AG20443 (cell line): ENCODE data around the gene BAHCC1.

Experiments
- DNase-seq: peaks from one replicate; pipeline ENCODE4 v3.0.0; 2012; ENCODE audit warnings: low spot score, mixed read lengths

Gene BAHCC1

GRCh38 chr17:81386646-81387099 is 8.6 kb upstream of the BAHCC1 start:
- DNase-seq: peak; percentile 54

GRCh38 chr17:81387100-81388090 is 7.9 kb upstream of the BAHCC1 start:
- peak; percentile 78 for DNase-seq

DNA sequence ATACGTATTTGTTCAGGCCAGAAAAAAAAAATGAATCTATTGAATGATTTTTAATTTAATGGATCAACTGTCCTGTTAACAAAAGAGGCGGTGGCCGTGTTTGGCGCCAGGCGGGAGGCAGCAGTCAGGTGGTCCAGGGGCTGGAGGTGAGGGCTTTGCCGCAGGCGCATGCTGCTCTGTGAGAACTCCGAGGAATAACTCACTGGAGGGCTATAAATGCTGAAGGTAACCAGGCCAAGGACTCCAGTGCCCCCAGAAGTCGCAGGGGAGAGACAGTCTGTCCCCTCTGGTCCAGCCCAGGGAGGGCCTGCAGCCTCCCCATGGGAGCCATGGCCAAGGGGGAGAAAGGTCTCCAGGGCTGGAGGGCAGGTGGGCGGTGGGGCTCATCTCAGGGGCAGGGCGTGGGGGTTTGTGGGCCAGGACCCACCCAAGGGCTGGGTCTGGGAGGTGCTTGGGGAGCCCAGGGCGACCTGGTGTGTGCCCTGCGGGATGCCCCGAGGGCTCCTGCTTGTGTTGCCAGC is 7.1 kb upstream of the BAHCC1 start:
- no peak for DNase-seq

GRCh38 chr17:81388612-81389367 is 6.5 kb upstream of the BAHCC1 start:
- no peak for DNase-seq

DNA sequence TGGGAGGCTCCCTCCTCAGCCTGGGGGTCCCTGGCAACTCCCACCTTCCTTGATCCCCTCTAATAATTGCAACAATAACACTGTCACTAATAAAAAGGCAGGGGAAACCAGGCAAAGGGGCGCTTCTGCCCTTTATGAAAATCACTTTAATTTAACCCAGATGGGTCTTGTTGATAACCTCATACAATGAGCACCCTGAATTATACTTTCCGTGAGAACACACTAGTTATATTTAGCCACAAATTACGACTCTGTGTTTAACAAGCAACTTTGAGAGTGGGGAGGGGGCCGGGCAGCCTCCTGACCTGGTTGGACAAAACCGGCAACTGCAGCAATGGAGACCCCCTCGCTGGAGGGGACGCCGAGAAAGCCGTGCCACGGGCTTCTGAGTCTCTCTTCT is 5.7 kb upstream of the BAHCC1 start:
- no peak for DNase-seq

DNA sequence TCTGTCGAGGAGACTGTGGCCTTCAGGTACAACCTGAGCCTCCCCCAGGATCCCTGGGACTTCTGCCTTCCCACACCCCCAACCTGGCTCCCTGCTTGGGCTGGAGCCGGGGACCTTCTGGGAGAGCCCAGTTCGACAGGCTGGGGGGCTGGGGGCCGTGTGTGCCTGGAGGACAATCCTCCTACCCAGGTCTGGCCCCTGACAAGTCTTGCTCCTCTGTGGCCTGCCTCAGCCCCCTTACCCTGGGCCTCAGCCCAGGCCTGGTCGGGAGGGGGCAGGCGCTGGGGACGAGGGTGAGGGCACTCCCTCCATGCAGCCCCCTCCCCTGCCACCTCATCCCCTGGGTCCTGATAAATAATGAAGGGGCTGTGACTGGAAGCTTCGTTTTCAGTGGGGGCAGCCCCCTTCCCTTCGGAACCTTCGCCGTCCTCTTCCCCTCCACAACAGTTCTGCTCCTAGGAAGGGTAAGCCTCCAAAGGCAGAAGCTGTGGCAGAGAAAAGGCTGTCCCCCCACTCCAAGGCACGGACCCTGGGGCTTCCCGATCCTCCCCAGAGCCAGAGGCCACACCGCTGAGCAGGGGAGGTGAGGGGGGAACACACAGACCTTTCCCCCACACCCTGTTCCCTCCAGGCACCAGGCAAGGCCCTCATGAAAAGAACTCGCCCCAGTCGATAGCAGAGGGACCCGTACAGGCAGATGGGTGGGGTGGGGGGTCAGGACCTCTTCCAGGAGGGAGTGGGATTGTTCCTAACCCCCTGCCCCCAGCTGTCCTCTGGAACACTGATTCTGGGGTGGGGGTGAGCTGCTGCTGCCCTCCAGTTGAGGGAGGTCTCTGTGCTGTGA is 5.0 kb upstream of the BAHCC1 start:
- DNase-seq: no peak

GRCh38 chr17:81390873-81391255 is 4.4 kb upstream of the BAHCC1 start:
- DNase-seq: no peak

- no peak for DNase-seq
These were observed 3.8 kb upstream of the BAHCC1 start for GRCh38 chr17:81391293-81391935.

- DNase-seq: peak; percentile 70
These were observed 3.0 kb upstream of the BAHCC1 start for GRCh38 chr17:81391936-81392908.

DNA sequence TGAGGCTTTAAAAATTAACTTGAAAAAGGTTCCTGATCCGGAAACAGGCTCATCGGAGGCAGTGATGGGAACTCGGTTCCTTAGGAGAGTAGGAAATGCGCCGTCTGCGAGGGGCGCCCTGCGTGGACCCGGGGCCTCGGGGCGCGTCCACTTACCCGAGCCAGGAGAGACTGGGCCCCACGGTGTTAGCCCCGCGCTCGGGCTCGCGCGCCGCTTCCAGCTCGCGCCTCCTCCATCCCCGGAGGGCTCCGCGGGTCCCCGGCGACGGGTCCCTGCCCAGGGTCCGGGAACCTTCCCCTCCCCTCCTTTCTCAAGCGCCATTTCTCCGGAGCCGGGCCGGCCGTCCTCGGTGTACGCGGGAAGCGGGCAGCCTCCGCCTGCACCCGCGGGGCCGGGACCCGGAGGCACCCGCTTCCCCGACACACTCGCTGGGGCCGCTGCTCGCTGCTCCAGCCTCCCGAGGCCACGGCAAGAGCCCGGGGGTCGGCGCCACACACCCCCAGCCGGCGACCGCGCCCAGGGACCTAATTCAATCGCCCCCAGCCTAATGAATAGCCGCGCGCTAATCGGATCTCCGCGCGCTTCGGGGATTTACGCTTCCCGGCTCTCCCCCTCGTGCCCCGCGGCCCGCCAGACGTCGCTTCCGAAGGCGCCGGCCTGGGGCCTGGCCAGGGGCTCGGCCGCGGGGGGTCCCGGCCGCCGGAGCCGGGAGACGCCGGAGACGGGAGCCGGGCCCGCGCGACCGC is 2.2 kb upstream of the BAHCC1 start:
- no peak for DNase-seq

DNA sequence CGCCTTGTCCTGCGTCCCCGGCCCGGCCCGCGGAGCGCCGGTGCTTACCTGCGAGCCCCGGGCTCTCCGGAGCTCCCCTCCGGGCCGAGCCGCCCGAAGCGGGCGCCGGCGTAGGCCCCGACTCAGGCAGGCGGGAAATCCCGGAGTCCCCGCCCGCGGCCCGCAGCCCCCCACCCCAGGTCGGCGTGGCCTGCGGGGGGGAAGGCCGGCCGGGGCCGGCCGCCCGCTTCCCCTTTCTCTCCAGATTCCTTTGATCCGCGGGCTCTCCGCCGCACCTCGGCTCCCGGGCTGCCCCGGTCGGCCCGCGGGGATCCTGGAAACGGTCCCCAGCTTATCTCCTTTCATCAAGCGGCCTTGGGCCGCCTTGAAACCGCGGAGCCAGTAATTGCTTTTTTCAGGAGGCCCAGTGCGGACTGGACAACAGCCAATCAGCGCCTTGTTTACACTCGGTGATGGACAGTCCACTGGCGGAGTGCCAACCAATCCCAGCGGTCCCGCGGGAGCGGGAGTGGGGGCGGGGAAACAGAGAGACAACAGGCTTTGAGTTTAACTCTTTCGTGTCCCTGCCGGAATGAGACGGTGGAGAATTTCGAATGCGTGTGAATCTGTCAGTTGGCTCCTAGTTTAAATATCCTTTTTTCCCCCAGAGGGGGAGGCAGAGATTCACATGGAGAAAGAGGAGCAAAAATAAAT is 1.4 kb upstream of the BAHCC1 start:
- peak; percentile 95 for DNase-seq

GRCh38 chr17:81394377-81394920 is 808 bp upstream of the BAHCC1 start:
- DNase-seq: no peak

- DNase-seq: no peak
These were observed 482 bp downstream of the BAHCC1 start for GRCh38 chr17:81395600-81396277.

DNA sequence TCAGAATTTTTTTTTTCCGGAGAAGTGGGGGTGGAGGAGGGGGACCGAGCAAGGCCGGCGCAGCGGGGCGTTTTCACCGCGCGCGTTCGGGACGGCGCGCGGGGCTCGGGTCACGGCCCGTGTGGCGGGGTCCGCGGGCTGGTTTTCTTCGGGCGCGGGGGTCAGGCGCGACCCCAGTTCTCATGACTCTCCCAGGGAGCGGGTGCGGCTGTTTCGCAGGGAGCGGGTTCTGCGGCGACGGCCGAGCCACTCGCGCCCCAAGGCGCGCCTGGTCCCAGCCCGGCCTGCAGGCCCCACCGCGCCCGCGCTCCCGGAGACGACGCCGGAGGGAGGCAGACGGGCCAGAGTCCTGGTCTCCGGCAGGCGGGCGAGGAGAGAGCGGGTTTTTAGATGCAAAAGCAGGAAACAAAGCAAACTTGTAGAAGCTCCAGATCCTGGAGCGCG is 1.0 kb downstream of the BAHCC1 start:
- DNase-seq: no peak

DNA sequence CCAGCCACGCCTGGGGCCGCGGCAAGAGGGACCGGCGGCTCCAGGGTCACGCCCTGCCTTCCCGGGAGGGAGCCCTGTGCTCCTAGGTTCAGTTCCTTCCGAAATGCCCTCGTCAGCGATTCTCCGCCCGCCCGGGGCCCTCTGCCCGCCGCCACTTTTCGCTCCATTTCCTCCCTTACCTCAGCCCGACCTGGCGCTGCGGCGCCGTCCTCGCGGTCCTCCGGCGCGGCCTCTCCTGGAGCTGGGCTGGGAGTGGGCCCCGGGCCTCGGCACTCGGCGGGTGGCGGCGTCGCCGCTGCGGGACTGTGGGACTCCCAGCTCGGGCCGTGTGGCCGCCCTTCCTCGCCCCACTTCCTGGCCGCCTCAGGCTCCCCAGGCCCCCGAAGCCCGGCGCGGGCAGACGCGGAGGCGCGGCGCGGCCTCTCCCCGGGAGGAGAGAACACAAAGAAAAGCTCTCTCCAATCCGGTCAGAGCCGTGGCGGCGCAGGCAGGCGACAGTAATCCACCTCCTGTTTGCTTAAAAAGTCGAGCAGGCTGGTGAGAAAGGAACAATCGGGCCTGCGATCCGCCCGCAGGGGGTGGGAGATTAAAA is 1.6 kb downstream of the BAHCC1 start:
- DNase-seq: no peak

DNA sequence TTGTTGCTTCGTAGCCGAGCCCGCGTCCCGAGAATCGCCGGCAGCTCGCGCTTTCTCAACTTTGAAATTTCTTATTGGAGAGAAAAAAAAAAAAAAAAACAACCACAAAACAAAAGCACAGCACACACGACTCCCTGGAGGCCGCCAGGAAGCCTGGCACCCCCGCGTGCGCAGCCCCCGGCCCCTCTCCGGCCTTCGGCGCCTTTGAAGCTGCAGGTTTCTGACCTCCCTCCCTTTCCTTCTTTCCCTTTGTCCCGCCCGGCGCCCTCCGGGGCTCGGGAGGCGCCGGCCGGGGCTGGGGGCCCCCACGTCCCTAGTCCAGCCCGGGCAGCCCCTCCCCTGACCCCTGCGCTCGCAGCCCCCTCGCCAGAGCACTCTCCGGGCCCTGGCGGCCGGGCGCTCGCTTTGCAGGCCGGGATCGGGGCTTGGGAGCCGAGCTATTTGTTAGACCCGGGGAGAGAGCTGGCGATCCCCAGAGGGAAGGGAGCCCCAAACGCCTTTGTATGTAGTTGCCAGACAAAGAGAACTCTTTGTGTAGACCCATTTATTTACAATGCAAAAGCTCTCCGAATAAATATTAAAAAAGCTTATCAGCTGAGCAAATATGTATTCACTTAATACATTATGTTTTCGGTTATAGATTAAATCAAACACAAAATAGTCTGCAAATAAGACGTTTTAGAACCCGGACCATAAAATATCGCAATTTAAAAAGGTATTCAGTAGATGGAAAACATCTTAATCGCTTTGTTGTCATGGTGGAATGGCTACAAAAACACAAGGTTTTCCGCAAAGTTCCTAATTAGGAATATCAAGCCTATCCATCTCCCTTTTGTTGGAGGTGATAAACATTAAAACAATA is 2.3 kb downstream of the BAHCC1 start:
- no peak for DNase-seq
